HL-60/S4 (cell line): ENCODE data around the gene KCNJ10.

Experiments
- in situ Hi-C: fragments of 300-500 bp; cut with MboI; formaldehyde crosslinking; loops from 2 replicates; pipeline ENCODE4 v1.14.3; 2022; ENCODE audit warnings: low sequenced_read_pairs

KCNJ10 gene

GRCh38 chr1:159973350-159973940 lies 96.5 kb downstream of the KCNJ10 start:
- in situ Hi-C loops: no loop called here

GRCh38 chr1:159972443-159973205 lies 97.3 kb downstream of the KCNJ10 start:
- in situ Hi-C loops: no loop called here

- in situ Hi-C loops: no loop called here
Measured at GRCh38 chr1:159970932-159971342, 99.0 kb downstream of the KCNJ10 start.

- in situ Hi-C loops: no loop called here
Measured at GRCh38 chr1:159968901-159969300, 101.1 kb downstream of the KCNJ10 start.

GRCh38 chr1:159965263-159965662 lies 104.7 kb downstream of the KCNJ10 start:
- in situ Hi-C loops: no loop called here

GRCh38 chr1:159964144-159964543 lies 105.8 kb downstream of the KCNJ10 start:
- in situ Hi-C loops: no loop called here

- in situ Hi-C loops: no loop called here
Measured at GRCh38 chr1:159962176-159962575, 107.8 kb downstream of the KCNJ10 start.

GRCh38 chr1:159961636-159962035 lies 108.3 kb downstream of the KCNJ10 start:
- in situ Hi-C loops: no loop called here

GRCh38 chr1:159960721-159961381 lies 109.1 kb downstream of the KCNJ10 start:
- in situ Hi-C loops: no loop called here

- in situ Hi-C loops: no loop called here
Measured at GRCh38 chr1:159959451-159959850, 110.5 kb downstream of the KCNJ10 start.

- in situ Hi-C loops: no loop called here
Measured at GRCh38 chr1:159958719-159959380, 111.1 kb downstream of the KCNJ10 start.

- in situ Hi-C loops: no loop called here
Measured at GRCh38 chr1:159957824-159958268, 112.1 kb downstream of the KCNJ10 start.

- in situ Hi-C loops: no loop called here
Measured at GRCh38 chr1:159955456-159955855, 114.5 kb downstream of the KCNJ10 start.

GRCh38 chr1:159953536-159954515 lies 116.1 kb downstream of the KCNJ10 start, which contains the start of gene SLAMF9:
SLAMF9 (minus strand) TSS chr1:159954237; CDS start chr1:159954137, 100 bp downstream.
- in situ Hi-C loops: no loop called here

- in situ Hi-C loops: no loop called here
Measured at GRCh38 chr1:159952932-159953331, 117.0 kb downstream of the KCNJ10 start.

GRCh38 chr1:159951551-159951950 lies 118.4 kb downstream of the KCNJ10 start:
- in situ Hi-C loops: no loop called here

GRCh38 chr1:159951016-159951415 lies 118.9 kb downstream of the KCNJ10 start:
- in situ Hi-C loops: no loop called here

GRCh38 chr1:159949981-159950381 lies 120.0 kb downstream of the KCNJ10 start:
- in situ Hi-C loops: no loop called here

- in situ Hi-C loops: no loop called here
Measured at GRCh38 chr1:159949123-159949522, 120.8 kb downstream of the KCNJ10 start.
